ENCODE results near the gene POLR2E.
A peak's percentile ranks its signal among the peaks of the same experiment; 100 is the strongest.

POLR2E gene

DNA sequence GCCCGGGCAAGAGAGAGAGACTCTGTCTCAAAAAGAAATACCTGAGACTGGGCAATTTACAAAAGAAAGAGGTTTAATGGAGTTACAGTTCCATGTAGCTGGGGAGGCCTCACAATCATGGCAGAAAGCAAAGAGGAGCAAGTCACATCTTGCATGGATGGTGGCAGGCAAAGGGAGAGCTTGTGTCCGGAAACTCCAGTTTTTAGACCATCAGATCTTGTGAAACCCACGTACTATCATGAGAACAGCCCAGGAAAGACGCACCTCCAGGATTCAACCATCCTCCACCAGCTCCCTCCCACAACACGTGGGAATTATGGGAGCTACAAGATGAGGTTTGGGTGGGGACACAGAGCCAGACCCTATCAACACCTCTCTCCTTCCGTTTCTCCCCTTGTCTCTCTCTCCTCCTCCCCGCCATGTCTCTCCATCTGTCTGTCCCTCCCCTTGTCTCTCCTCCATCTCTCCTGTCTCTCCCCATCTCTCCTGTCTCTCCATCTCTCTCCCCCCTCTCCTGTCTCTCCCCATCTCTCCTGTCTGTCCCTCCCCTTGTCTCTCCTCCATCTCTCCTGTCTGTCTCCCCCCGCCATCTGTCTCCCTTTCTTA lies 10.0 kb downstream of the POLR2E start:
- TF ChIP-seq POLR2AphosphoS5 (IDR thresholded peaks at IDR 0.05; ENCODE audit: borderline replicate concordance, low read depth, low read length): no peak
- no peak for TF ChIP-seq EZH2 (IDR thresholded peaks at IDR 0.05)
- no peak for TF ChIP-seq FOXP2 (optimal IDR thresholded peaks at IDR 0.05; ENCODE audit: control extremely low read depth, extremely low read length, insufficient read depth)
- peaks cover 11% of the 10 kb centered on the region; the same call in 1 of the 2 replicates for H3K36me3 ChIP-seq (ENCODE audit: insufficient read depth, low read length)
- H3K9ac ChIP-seq (ENCODE audit: insufficient read length): no peak overlapping the region
- no peaks in the 10 kb centered on the region for H3K9me3 ChIP-seq (ENCODE audit: low read depth, low read length)
- no peak overlapping the region for H3K4me3 ChIP-seq
- H3K27ac ChIP-seq: no peak overlapping the region
- DNase-seq (ENCODE audit: low read depth, low spot score): no peak

GRCh38 chr19:1084024-1084868 lies 10.9 kb downstream of the POLR2E start:
- Histone ChIP-seq H3K9ac (ENCODE audit: insufficient read length) (no peak overlapping the region), H3K36me3 (ENCODE audit: insufficient read depth, low read length) (peaks cover 11% of the 10 kb centered on the region; the same call in 1 of the 2 replicates), H3K4me3 (no peak overlapping the region), H3K9me3 (ENCODE audit: low read depth, low read length) (no peaks in the 10 kb centered on the region), H3K27ac (no peak overlapping the region)
- TF ChIP-seq EZH2 (IDR thresholded peaks at IDR 0.05) (no peak), POLR2AphosphoS5 (IDR thresholded peaks at IDR 0.05; ENCODE audit: borderline replicate concordance, low read depth, low read length) (no peak), FOXP2 (optimal IDR thresholded peaks at IDR 0.05; ENCODE audit: control extremely low read depth, extremely low read length, insufficient read depth) (no peak)
- DNase-seq (ENCODE audit: low read depth, low spot score): no peak

DNA sequence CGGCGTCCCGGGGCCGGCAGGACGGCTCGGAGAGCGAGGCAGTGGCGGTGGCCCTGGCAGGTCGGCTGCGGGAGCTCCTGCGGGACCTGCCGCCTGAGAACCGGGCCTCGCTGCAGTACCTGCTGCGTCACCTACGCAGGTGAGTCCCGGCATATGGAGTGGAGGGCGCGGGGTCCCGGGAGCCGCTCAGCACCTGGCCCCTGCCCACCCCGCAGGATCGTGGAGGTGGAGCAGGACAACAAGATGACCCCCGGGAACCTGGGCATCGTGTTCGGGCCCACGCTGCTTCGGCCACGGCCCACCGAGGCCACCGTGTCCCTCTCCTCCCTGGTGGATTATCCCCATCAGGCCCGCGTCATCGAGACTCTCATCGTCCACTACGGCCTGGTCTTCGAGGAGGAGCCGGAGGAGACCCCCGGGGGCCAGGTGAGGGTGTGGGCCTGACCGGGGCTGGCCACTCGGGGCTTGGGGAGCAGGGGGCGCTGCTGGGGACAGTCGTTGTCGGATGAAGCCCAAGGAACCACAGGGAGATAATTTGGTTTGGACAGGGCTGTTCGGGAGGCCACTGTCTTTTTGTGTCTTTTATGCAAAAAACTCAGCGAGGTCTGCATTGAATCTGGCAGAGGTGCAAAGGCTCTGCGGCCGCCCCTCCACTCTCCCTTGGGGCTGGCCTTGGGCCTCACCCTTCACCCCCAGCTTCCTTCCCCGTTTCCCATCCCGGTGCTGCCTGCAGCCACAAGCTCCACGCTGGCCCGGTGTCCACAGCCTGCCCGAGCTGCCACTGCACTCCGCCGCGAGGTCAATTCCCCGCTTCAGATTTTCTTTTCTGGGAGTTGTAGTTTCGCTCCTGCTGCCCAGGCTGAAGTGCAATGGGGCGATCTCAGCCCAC lies 12.0 kb downstream of the POLR2E start:
- TF ChIP-seq POLR2AphosphoS5 (IDR thresholded peaks at IDR 0.05; ENCODE audit: borderline replicate concordance, low read depth, low read length) (no peak), FOXP2 (optimal IDR thresholded peaks at IDR 0.05; ENCODE audit: control extremely low read depth, extremely low read length, insufficient read depth) (no peak), EZH2 (IDR thresholded peaks at IDR 0.05) (no peak)
- DNase-seq (ENCODE audit: low read depth, low spot score): no peak
- Histone ChIP-seq H3K27ac (no peak overlapping the region), H3K4me3 (peak overlapping the region; percentile 77), H3K36me3 (ENCODE audit: insufficient read depth, low read length) (0 out of 2 replicates have a peak, but pooled peaks cover 5% of the 10 kb centered on the region), H3K9ac (ENCODE audit: insufficient read length) (no peak overlapping the region), H3K9me3 (ENCODE audit: low read depth, low read length) (no peaks in the 10 kb centered on the region)

DNA sequence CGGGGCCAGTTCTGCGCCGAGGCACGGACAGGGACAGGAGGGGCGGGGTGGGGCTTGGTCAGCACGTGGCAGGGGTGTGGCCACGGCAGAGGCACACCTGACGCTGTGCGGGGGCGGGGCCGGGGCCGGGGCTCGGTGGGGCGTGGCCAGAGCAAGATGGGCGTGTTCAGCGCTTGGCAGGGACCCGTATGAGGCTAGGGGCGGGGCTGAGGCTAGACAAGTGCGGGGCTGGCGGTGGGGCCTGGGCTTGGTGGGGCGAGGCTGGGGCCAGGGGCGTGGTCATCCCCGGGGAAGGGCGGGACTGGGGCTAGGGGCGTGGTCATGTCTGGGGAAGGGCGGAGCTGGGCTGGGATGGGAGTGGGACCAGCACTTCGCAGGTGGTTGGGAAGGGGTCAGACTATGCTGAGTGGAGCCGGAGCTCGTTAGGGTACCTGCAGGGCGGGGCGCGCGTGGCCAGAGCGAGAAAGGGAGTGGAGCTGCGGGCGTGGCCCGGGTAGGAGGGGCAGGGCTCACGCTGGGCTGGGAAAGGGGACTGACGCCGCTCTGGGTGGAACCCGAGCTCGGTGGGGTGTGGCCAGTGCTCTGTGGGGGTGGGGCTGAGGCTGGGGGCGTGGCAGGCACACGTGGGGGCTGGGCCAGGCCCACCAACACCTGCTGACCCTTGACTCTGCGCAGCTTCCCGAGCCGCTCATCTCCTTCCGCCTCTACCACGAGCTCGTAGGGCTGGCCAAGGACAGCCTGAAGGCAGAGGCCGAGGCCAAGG lies 12.8 kb downstream of the POLR2E start:
- Histone ChIP-seq H3K9ac (ENCODE audit: insufficient read length) (no peak overlapping the region), H3K36me3 (ENCODE audit: insufficient read depth, low read length) (no peaks in the 10 kb centered on the region)
- TF ChIP-seq FOXP2 (optimal IDR thresholded peaks at IDR 0.05; ENCODE audit: control extremely low read depth, extremely low read length, insufficient read depth) (no peak), EZH2 (IDR thresholded peaks at IDR 0.05) (no peak), POLR2AphosphoS5 (IDR thresholded peaks at IDR 0.05; ENCODE audit: borderline replicate concordance, low read depth, low read length) (no peak)

GRCh38 chr19:1081301-1082164 lies 13.6 kb downstream of the POLR2E start:
- Histone ChIP-seq H3K4me3 (no peak overlapping the region), H3K9ac (ENCODE audit: insufficient read length) (no peak overlapping the region), H3K36me3 (ENCODE audit: insufficient read depth, low read length) (no peaks in the 10 kb centered on the region), H3K9me3 (ENCODE audit: low read depth, low read length) (no peaks in the 10 kb centered on the region), H3K27ac (no peak overlapping the region)
- DNase-seq (ENCODE audit: low read depth, low spot score): no peak
- no peak for TF ChIP-seq POLR2AphosphoS5 (IDR thresholded peaks at IDR 0.05; ENCODE audit: borderline replicate concordance, low read depth, low read length)
- TF ChIP-seq FOXP2 (optimal IDR thresholded peaks at IDR 0.05; ENCODE audit: control extremely low read depth, extremely low read length, insufficient read depth): no peak
- TF ChIP-seq EZH2 (IDR thresholded peaks at IDR 0.05): no peak

More for the DNA sequence above, 12.8 kb downstream of the POLR2E start:
- peak overlapping the region; percentile 57; the same call in 1 of the 2 replicates for H3K27ac ChIP-seq
- DNase-seq (ENCODE audit: low read depth, low spot score): no peak
- no peaks in the 10 kb centered on the region for H3K9me3 ChIP-seq (ENCODE audit: low read depth, low read length)
- H3K4me3 ChIP-seq: peak overlapping the region; percentile 77

DNA sequence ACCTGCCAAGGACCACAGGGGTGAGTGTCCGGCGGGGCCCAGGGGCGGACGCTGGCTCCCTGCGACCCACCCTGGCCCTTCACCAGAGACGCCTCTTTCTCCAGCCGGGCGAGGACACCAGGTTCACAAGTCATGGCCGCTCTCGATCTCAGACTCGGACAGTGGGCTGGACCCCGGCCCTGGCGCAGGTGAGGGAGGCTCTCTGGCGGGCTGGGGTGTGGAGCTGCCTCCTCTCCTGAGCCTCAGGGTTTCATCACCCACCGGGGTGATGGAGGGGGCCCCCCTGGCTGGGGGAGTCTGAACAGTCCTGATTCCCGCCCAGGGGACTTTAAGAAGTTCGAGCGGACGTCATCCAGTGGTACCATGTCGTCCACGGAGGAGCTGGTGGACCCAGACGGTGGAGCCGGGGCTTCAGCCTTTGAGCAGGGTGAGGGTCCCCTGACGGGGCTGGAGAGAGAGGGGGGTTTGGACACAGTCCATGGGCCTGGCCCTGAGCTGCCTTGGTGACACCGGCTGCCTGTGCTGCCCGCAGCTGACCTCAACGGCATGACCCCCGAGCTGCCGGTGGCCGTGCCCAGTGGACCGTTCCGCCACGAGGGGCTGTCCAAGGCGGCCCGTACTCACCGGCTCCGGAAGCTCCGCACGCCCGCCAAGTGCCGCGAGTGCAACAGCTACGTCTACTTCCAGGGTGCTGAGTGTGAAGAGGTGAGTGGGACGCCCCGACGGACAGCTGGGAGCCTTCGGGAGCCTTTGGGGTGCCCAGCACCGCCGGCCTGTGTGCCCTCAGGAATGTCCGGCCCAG lies 14.6 kb downstream of the POLR2E start:
- TF ChIP-seq FOXP2 (optimal IDR thresholded peaks at IDR 0.05; ENCODE audit: control extremely low read depth, extremely low read length, insufficient read depth) (no peak), POLR2AphosphoS5 (IDR thresholded peaks at IDR 0.05; ENCODE audit: borderline replicate concordance, low read depth, low read length) (no peak), EZH2 (IDR thresholded peaks at IDR 0.05) (no peak)
- Histone ChIP-seq H3K9ac (ENCODE audit: insufficient read length) (no peak overlapping the region), H3K36me3 (ENCODE audit: insufficient read depth, low read length) (no peaks in the 10 kb centered on the region), H3K9me3 (ENCODE audit: low read depth, low read length) (no peaks in the 10 kb centered on the region), H3K4me3 (no peak overlapping the region), H3K27ac (no peak overlapping the region)
- no peak for DNase-seq (ENCODE audit: low read depth, low spot score)

Measured in SK-N-MC (cell line).